SJSA1 (cell line): ENCODE measurements around the gene SLC6A3. TPM values are rescaled to one million over a fixed set of nuclear protein-coding genes. Genes with fewer than 3 reads are reported as not detected.

Experiments used
- DNase-seq, 2 experiments: peaks; one replicate each; pipeline ENCODE4 v3.0.0-alpha.2; 2015 to 2020; ENCODE audit warnings: low spot score in 2 of 2, low read depth in 1 of 2
- H3K27ac ChIP-seq: fragments of 250-450 bp; sonication (Bioruptor Pico); 2 replicates; pipeline ENCODE4 v1.5.1; 2020; ENCODE audit warnings: mild to moderate bottlenecking, moderate library complexity
- H3K27me3 ChIP-seq: fragments of 250-450 bp; sonication (Bioruptor Pico); replicated peaks from 2 replicates; pipeline ENCODE4 v1.5.1; 2020; ENCODE audit warnings: mild to moderate bottlenecking, moderate library complexity
- H3K36me3 ChIP-seq: fragments of 250-450 bp; sonication (Bioruptor Pico); 2 replicates; pipeline ENCODE4 v1.5.1; 2020; ENCODE audit warnings: mild to moderate bottlenecking
- H3K4me1 ChIP-seq: fragments of 250-450 bp; sonication (Bioruptor Pico); replicated peaks from 2 replicates; pipeline ENCODE4 v1.6.1; 2021; ENCODE audit warnings: mild to moderate bottlenecking
- H3K4me3 ChIP-seq: fragments of 250-450 bp; sonication (Bioruptor Pico); 2 replicates; pipeline ENCODE4 v1.5.1; 2020; ENCODE audit warnings: mild to moderate bottlenecking
- H3K9me3 ChIP-seq: fragments of 250-450 bp; sonication (Bioruptor Pico); replicated peaks from 2 replicates; pipeline ENCODE4 v1.5.1; 2020; ENCODE audit warnings: mild to moderate bottlenecking
- total RNA-seq: library from RNA; depleted of rRNA; stranded (reverse); fragments of >200 nt; shearing (Covaris generic); gene quantifications from 2 replicates; pipeline ENCODE4 v1.2.3, GENCODE V29; 2014

The SLC6A3 gene
- total RNA-seq, 1 experiment from 2014 or later, result not detected

GRCh38 chr5:1413611-1414241 lies 31.5 kb downstream of the SLC6A3 start:
- H3K27me3 ChIP-seq, result peaks cover 24% of the 10 kb centered on the region
- no peaks in the 10 kb centered on the region for H3K36me3 ChIP-seq
- H3K27ac ChIP-seq, result no peak overlapping the region
- no peaks in the 10 kb centered on the region for H3K4me1 ChIP-seq
- no peak for DNase-seq
- H3K4me3 ChIP-seq, result no peak overlapping the region
- H3K9me3 ChIP-seq, result peaks cover 4% of the 10 kb centered on the region; the same call in 1 of the 2 replicates

GRCh38 chr5:1413211-1413610 lies 32.0 kb downstream of the SLC6A3 start:
- DNase-seq, result no peak
- H3K27ac ChIP-seq, result no peak overlapping the region
- no peak overlapping the region for H3K4me3 ChIP-seq
- peaks cover 24% of the 10 kb centered on the region for H3K27me3 ChIP-seq
- no peaks in the 10 kb centered on the region for H3K4me1 ChIP-seq
- H3K9me3 ChIP-seq, result peaks cover 4% of the 10 kb centered on the region; the same call in 1 of the 2 replicates
- no peaks in the 10 kb centered on the region for H3K36me3 ChIP-seq

- Histone ChIP-seq H3K27ac (no peak overlapping the region), H3K9me3 (no peaks in the 10 kb centered on the region; the same call in 1 of the 2 replicates), H3K4me3 (no peak overlapping the region), H3K4me1 (no peaks in the 10 kb centered on the region), H3K36me3 (no peaks in the 10 kb centered on the region), H3K27me3 (peaks cover 28% of the 10 kb centered on the region)
- DNase-seq, result no peak
Measured at GRCh38 chr5:1412621-1413020, 32.6 kb downstream of the SLC6A3 start.

GRCh38 chr5:1412163-1412562 lies 33.1 kb downstream of the SLC6A3 start:
- H3K27me3 ChIP-seq, result peaks cover 32% of the 10 kb centered on the region
- H3K9me3 ChIP-seq, result no peaks in the 10 kb centered on the region; the same call in 1 of the 2 replicates
- H3K4me3 ChIP-seq, result no peak overlapping the region
- no peak for DNase-seq
- no peaks in the 10 kb centered on the region for H3K4me1 ChIP-seq
- no peaks in the 10 kb centered on the region for H3K36me3 ChIP-seq
- no peak overlapping the region for H3K27ac ChIP-seq

GRCh38 chr5:1411099-1411498 lies 34.1 kb downstream of the SLC6A3 start:
- H3K27me3 ChIP-seq, result peaks cover 42% of the 10 kb centered on the region

GRCh38 chr5:1410156-1411014 lies 34.9 kb downstream of the SLC6A3 start:
- peaks cover 45% of the 10 kb centered on the region for H3K27me3 ChIP-seq
- H3K9me3 ChIP-seq, result no peaks in the 10 kb centered on the region; the same call in 1 of the 2 replicates
- H3K4me3 ChIP-seq, result no peak overlapping the region
- H3K4me1 ChIP-seq, result no peaks in the 10 kb centered on the region
- H3K36me3 ChIP-seq, result no peaks in the 10 kb centered on the region
- DNase-seq, result no peak
- H3K27ac ChIP-seq, result no peak overlapping the region

More at GRCh38 chr5:1411099-1411498, 34.1 kb downstream of the SLC6A3 start:
- DNase-seq, result no peak
- Histone ChIP-seq H3K27ac (no peak overlapping the region), H3K36me3 (no peaks in the 10 kb centered on the region), H3K4me1 (no peaks in the 10 kb centered on the region), H3K9me3 (no peaks in the 10 kb centered on the region; the same call in 1 of the 2 replicates), H3K4me3 (no peak overlapping the region)

GRCh38 chr5:1409381-1410110 lies 35.7 kb downstream of the SLC6A3 start:
- H3K9me3 ChIP-seq, result no peaks in the 10 kb centered on the region; the same call in 1 of the 2 replicates
- H3K27me3 ChIP-seq, result peaks cover 45% of the 10 kb centered on the region
- no peak for DNase-seq
- no peak overlapping the region for H3K4me3 ChIP-seq
- H3K4me1 ChIP-seq, result no peaks in the 10 kb centered on the region
- no peak overlapping the region for H3K27ac ChIP-seq
- H3K36me3 ChIP-seq, result no peaks in the 10 kb centered on the region

- no peaks in the 10 kb centered on the region for H3K4me1 ChIP-seq
- H3K36me3 ChIP-seq, result no peaks in the 10 kb centered on the region
- H3K27me3 ChIP-seq, result peaks cover 29% of the 10 kb centered on the region
- H3K4me3 ChIP-seq, result no peak overlapping the region
- H3K9me3 ChIP-seq, result no peaks in the 10 kb centered on the region; the same call in 1 of the 2 replicates
- DNase-seq, result no peak
- no peak overlapping the region for H3K27ac ChIP-seq
Measured at GRCh38 chr5:1406681-1407640, 38.3 kb downstream of the SLC6A3 start.

- Histone ChIP-seq H3K4me1 (no peaks in the 10 kb centered on the region), H3K36me3 (no peaks in the 10 kb centered on the region), H3K27ac (no peak overlapping the region), H3K9me3 (no peaks in the 10 kb centered on the region; the same call in 1 of the 2 replicates), H3K4me3 (no peak overlapping the region), H3K27me3 (peaks cover 29% of the 10 kb centered on the region)
- no peak for DNase-seq
Measured at GRCh38 chr5:1405539-1406530, 39.4 kb downstream of the SLC6A3 start.

GRCh38 chr5:1405121-1405520 lies 40.1 kb downstream of the SLC6A3 start:
- Histone ChIP-seq H3K9me3 (no peaks in the 10 kb centered on the region), H3K27me3 (peaks cover 29% of the 10 kb centered on the region), H3K36me3 (no peaks in the 10 kb centered on the region), H3K4me3 (no peak overlapping the region), H3K27ac (no peak overlapping the region), H3K4me1 (no peaks in the 10 kb centered on the region)
- no peak for DNase-seq

GRCh38 chr5:1404062-1404461 lies 41.2 kb downstream of the SLC6A3 start:
- Histone ChIP-seq H3K27me3 (peaks cover 30% of the 10 kb centered on the region), H3K9me3 (no peaks in the 10 kb centered on the region), H3K36me3 (no peaks in the 10 kb centered on the region), H3K4me3 (no peak overlapping the region), H3K4me1 (no peaks in the 10 kb centered on the region), H3K27ac (no peak overlapping the region)
- DNase-seq, result no peak
